ENCODE measurements around the gene KRABD2.
"Not testable (repeated sequence)": the region's sequence is repeated elsewhere in the genome, so short reads cannot be mapped to it uniquely, and the experiment has no call there.

DNA sequence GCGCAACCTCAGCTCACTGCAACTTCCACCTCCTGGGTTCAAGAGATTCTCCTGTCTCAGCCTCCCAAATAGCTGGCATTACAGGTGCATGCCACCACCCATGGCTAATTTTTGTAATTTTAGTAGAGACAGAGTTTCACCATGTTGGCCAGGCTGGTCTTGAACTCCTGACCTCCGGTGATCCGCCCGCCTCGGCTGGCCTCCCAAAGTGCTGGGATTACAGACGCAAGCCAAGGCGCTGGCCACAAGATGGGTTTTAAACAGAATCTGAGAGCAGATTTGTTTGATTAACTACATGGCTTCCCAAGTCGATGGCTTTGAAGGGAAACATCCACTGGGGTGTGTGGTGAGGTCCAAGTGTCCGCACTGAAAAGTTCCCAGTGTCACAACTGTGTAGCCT lies 18.0 kb upstream of the KRABD2 start:
- not testable (repeated sequence) for TF ChIP-seq CTCF (IDR thresholded peaks at IDR 0.05; ENCODE audit: poor library complexity); EZH2phosphoT487 (IDR thresholded peaks at IDR 0.05; ENCODE audit: low read depth, severe bottlenecking, unreplicated experiment)
